HG03045 (cell line): Measurements from ENCODE around the gene PRRG2.

Experiments used
- ATAC-seq: cut with Tn5 transposase; IDR thresholded peaks from one replicate; pipeline ENCODE4 v1.9.1; 2021; ENCODE audit warnings: mild to moderate bottlenecking, moderate library complexity; ENCODE audit not compliant: unreplicated experiment

The PRRG2 gene

DNA sequence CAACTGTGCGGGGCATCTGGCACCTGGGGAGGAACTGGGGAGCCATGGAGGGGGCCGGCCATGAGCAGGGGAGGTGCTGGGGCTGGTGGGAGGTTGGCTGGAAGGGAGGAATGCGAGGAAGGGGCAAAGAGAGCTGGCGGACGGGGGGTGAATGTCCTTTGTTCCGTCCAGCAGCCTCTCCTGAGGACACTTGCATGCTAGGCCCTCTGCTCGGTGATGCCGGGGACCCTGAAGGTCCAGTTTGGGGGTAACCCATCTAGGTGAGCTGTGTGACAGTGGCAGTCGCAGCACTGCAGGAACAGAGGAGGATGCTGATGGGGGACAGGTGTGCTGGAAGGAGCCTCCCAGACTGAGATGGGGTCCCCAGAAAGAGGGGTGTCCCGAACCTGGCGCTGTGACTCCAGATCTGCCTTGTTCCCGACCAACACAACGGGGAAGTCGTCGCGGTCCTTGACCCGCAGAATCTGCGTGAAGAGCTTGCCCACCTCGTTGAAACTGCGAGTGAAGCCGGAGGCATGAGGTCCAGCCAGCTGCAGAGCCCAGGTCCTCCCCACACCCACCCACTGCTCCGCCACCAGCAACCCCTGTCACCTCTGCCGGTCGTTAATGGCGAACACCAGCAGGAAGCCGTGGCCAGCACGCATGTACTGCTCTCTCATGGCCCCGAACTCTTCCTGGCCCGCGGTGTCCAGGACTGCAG, 55.3 kb downstream of the PRRG2 start:
- ATAC-seq = no peak

DNA sequence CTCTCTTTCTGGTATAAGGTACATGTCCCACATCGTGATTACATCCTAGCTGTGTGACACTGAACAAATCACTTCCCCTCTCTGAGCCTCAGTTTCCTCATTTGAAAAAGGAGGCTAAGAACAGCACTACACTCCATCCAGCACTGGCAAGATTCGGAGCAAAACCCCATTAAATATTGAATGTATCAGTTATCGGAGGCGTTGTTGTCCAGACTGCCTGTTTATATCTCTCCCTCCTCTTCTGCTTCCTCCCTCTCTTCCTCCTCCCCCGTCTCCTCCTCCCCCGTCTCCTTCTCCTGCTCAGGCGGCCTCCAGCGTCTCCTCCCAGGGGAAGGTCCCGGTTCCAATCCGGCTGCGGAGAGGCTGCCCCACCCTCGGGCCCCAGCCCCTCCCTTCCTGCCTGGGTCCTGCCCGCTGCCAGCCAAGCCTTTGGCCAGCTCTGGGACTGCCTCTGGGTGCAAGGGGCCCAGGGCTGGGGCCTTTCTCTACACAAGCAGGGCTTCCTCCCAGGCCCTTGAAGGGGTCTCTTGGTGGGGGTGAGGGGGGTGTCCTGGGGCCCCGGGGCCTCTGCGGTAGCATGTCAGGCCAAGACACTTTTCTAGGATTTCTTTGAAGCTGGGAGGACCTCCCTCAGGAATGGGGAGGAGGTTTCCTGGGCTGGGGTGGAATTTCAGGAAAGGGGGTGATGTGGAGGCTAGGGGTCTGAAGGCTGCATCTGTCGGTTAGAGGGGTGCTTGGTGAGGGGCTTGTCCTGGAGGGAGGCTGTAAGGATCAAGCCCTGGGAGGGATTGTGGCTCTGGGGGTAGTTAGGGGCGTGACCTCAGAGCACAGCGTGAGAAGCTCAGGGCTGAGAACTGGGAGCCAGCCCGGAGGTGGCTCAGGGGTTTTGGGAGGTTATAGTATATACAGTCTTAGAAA, 57.0 kb downstream of the PRRG2 start:
- no peak for ATAC-seq

DNA sequence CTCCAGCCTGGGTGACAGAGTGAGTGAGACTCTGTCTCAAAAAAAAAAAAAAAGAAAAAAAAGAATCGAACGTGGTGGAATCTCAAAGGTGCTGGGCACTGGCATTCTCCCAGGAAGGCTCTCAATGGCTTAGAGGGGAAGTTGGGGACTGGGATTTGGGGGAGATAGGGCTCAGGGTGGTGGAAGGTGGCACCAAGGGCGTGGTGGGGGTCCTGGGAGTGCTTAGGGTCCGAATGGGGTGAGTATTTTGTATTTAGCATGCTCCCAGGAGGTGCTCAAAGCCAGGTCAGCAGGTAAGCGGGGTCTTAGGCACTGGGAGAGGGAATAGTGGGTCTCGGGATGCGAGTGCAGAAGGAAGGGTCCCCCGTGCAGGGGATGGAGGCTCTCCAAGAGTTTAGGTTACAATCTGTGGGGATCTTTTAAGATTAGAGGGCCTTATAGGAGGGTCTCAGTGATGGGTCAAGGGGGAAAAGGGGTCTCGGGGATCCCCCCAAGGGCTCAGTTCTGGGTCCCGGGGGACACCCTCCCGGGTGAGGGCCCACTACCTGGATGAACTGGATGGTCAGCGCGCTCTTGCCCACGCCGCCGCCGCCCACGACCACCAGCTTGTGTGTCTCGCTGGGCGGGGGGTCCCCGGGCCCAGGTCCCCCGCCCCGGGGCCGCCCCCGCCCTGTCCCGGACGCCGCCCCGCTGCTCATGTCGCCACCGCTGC, 58.4 kb downstream of the PRRG2 start:
- no peak for ATAC-seq

DNA sequence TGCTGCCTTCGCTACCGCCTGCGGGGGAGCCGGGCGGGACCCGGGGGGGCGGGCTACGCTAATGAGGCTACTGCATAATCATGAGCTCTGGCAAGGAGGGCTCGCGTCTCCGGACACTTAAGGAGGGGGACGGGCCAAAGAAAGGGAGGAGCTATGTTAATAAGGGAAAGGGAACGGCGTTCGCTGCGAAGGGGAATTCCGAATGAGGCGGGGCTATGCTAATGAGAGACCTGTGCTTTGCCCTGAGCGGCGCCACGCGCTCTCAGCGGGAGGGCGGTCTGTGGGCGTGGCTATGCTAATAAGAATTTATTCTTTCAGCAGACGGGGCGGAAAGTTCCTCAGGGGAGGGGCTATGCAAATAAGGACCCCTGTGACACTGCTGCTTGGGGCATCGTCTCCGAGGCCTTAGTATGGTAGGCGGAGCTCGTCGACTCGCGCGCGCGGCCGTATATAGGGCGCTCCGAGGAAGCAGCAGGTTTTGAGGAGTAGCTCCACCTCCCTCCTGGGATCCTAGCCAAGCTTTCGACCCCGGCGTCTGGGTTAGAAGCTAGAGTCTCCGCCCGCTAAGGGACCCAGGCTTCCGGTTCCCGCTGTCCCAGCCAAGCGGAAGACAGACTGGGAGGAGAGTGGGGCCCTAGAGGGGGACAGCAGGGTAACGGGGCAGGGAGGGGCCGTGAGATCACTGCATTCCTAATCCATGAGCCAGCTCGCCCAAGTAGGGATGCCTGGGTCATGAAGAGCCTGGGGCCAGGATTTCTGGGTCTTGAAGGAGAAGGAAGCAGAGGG, 59.2 kb downstream of the PRRG2 start, which contains the start of gene RRAS:
Gene RRAS, minus strand, starts transcription at position 31 of the 786 bp plus-strand sequence. CDS start 45 bp downstream, outside the sequence.
- peak; percentile 55 for ATAC-seq
